ENCODE measurements around the gene PRMT3. TPM values are rescaled to one million over a fixed set of nuclear protein-coding genes. Genes with fewer than 3 reads are reported as not detected.
A peak's percentile ranks its signal among the peaks of the same experiment; 100 is the strongest.

The PRMT3 gene
- total RNA-seq, 1 experiment from 2014 or later: 22.6 TPM

DNA sequence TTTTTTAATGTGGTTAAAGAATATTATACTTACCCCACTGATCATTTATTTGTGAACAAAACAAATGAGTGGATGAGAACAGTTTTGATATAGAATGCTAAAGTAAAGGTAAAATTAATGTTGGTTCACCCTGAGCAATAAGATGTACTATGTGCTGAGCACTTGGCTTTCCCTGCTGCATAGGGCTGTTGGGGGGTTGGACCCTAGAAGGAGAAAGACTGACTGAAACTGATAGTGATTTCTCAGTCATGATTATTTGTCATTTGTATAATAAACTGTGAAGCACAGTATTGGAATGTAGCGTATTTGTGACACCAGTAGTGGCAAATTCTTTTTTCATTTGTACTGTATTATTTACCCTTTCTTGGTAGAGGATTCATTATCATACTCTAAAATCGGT, 63.3 kb downstream of the PRMT3 start:
- Histone ChIP-seq H2AK5ac (ENCODE audit: insufficient read length, low read length) (no peak overlapping the region), H3K4me1 (ENCODE audit: insufficient read depth, low read length) (no peaks in the 10 kb centered on the region), H3K9me3 (ENCODE audit: control insufficient read depth, low read depth, low read length) (no peaks in the 10 kb centered on the region), H2BK20ac (ENCODE audit: low read depth, low read length, poor library complexity, severe bottlenecking) (no peak overlapping the region), H3T11ph (ENCODE audit: low read length) (no peak overlapping the region), H3K27me3 (ENCODE audit: insufficient read depth, low read length) (no peaks in the 10 kb centered on the region), H3K56ac (ENCODE audit: insufficient read length, low read depth, low read length) (no peak overlapping the region), H3K4ac (ENCODE audit: low read depth, low read length) (no peak overlapping the region), H2BK120ac (ENCODE audit: low read depth, low read length, poor library complexity, severe bottlenecking) (no peak overlapping the region), H3K27ac (ENCODE audit: insufficient read length, low read depth, low read length) (no peak overlapping the region), H2BK12ac (ENCODE audit: insufficient read length, low read depth, low read length) (no peak overlapping the region), H2BK5ac (ENCODE audit: insufficient read length, low read length) (no peak overlapping the region), H3K23me2 (ENCODE audit: insufficient read length, low read depth, low read length, poor library complexity, severe bottlenecking) (no peaks in the 10 kb centered on the region), H4K91ac (ENCODE audit: insufficient read length, low read depth, low read length) (no peak overlapping the region), H4K20me1 (ENCODE audit: control insufficient read depth, insufficient read depth, insufficient read length) (no peaks in the 10 kb centered on the region), H3K9ac (ENCODE audit: extremely low read depth, insufficient read length, low read length) (no peak overlapping the region), H3K14ac (ENCODE audit: insufficient read depth, low read length) (no peak overlapping the region), H2BK15ac (ENCODE audit: low read depth, low read length) (no peak overlapping the region), H3K18ac (ENCODE audit: insufficient read length, low read depth, low read length) (no peak overlapping the region), H4K5ac (ENCODE audit: insufficient read length, low read depth, low read length) (no peak overlapping the region), H2AFZ (ENCODE audit: low read length) (no peak overlapping the region), H4K8ac (replicated peaks; ENCODE audit: insufficient read length, low read depth, low read length) (no peak overlapping the region), H3K4me2 (ENCODE audit: insufficient read depth, insufficient read length, low read length) (no peak overlapping the region), H3K79me2 (ENCODE audit: insufficient read depth, low read length) (no peaks in the 10 kb centered on the region), H3K79me1 (ENCODE audit: insufficient read depth, low read depth, low read length, poor library complexity, severe bottlenecking) (no peaks in the 10 kb centered on the region), H3K23ac (ENCODE audit: insufficient read length, low read depth, low read length) (no peak overlapping the region)
- no CpG with 5 or more reads among the region's 2 CpGs for whole genome bisulfite sequencing (ENCODE audit: extremely low coverage, insufficient read length, low lambda C conversion rate)
- Mint-ChIP-seq H3K9me3 (no peaks in the 10 kb centered on the region), H3K4me1 (no peaks in the 10 kb centered on the region), H3K27ac (peak overlapping the region in 1 of 3 experiments; percentile 74; a peak in 1 of 7 replicates), H3K27me3 (ENCODE audit: low read depth) (no peaks in the 10 kb centered on the region), H3K36me3 (ENCODE audit: insufficient read depth in 1 of 3, low read depth in 3 of 3) (0 out of 7 replicates have a peak, but pooled peaks cover 0 to 2% (median 0%) of the 10 kb centered on the region in 3 experiments), H3K4me3 (no peak overlapping the region)
- TF ChIP-seq CTCF (conservative IDR thresholded peaks at IDR 0.05): no peak
- no peak for DNase-seq
